KMS-11 (cell line): Measurements from ENCODE around the gene MMD.

Experiments
- H2AFZ ChIP-seq: fragments of 200-600 bp; sonication (generic); 2 replicates; pipeline ENCODE4 v1.6.1; 2016; ENCODE audit warnings: antibody characterized with exemption, mixed run types, low read depth
- H3K27ac ChIP-seq: fragments of 200-600 bp; sonication (generic); 2 replicates; pipeline ENCODE4 v1.6.1; 2016; ENCODE audit warnings: mild to moderate bottlenecking, mixed run types
- H3K27me3 ChIP-seq: fragments of 200-600 bp; sonication (generic); 2 replicates; pipeline ENCODE4 v1.6.1; 2017; ENCODE audit warnings: mild to moderate bottlenecking, low read depth, mixed run types, moderate library complexity; ENCODE audit not compliant: insufficient read depth
- H3K36me3 ChIP-seq: fragments of 200-600 bp; sonication (generic); 2 replicates; pipeline ENCODE4 v1.6.1; 2017; ENCODE audit warnings: mild to moderate bottlenecking, mixed run types; ENCODE audit not compliant: insufficient read depth
- H3K4me1 ChIP-seq: fragments of 200-600 bp; sonication (generic); 2 replicates; pipeline ENCODE4 v1.6.1; 2016; ENCODE audit warnings: mild to moderate bottlenecking, low read depth, mixed run types; ENCODE audit not compliant: poor library complexity, severe bottlenecking
- H3K4me2 ChIP-seq: fragments of 200-600 bp; sonication (generic); 2 replicates; pipeline ENCODE4 v1.7.0; 2016; ENCODE audit warnings: mild to moderate bottlenecking, mixed run types
- H3K4me3 ChIP-seq: fragments of 200-600 bp; sonication (generic); IDR thresholded peaks from 2 replicates; pipeline ENCODE4 v1.6.1; 2017; ENCODE audit warnings: low read depth, low read length, mixed read lengths; ENCODE audit not compliant: insufficient read depth
- H3K79me2 ChIP-seq: fragments of 200-600 bp; sonication (generic); 2 replicates; pipeline ENCODE4 v1.6.1; 2016; ENCODE audit warnings: low read depth, mixed run types; ENCODE audit not compliant: insufficient read depth
- H3K9ac ChIP-seq: fragments of 200-600 bp; sonication (generic); 2 replicates; pipeline ENCODE4 v1.6.1; 2016; ENCODE audit warnings: mild to moderate bottlenecking, mixed run types
- H4K20me1 ChIP-seq: fragments of 200-600 bp; sonication (generic); 2 replicates; pipeline ENCODE4 v1.6.1; 2016; ENCODE audit warnings: mild to moderate bottlenecking, mixed run types; ENCODE audit not compliant: insufficient read depth
- TF ChIP-seq, protein P1 (sequence below): fragments of 200-600 bp; sonication (generic); conservative IDR thresholded peaks from 2 replicates; pipeline ENCODE4 v1.6.1; 2017; ENCODE audit warnings: low read depth, mild to moderate bottlenecking, antibody characterized with exemption, low read length, moderate library complexity, mixed read lengths

MMD gene

DNA sequence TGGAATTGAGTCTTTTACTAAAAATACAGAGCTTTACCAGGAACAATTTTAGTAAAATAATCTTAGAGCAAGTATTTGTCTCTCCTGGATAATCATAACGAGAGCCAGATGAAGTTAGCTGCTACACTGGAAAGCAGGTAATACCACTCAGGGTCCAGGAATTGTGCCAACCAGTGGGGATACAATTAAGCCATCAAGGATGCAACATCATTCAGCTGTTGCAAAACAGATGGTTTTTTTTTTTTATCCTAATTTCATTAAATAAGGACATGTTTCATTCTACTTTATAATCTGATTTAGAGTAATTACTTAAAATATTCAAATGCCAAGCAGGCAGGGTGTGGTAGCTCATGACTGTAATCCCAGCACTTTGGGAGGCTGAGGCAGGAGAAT is 10.2 kb downstream of the MMD start:
- TF ChIP-seq, protein P1, sequence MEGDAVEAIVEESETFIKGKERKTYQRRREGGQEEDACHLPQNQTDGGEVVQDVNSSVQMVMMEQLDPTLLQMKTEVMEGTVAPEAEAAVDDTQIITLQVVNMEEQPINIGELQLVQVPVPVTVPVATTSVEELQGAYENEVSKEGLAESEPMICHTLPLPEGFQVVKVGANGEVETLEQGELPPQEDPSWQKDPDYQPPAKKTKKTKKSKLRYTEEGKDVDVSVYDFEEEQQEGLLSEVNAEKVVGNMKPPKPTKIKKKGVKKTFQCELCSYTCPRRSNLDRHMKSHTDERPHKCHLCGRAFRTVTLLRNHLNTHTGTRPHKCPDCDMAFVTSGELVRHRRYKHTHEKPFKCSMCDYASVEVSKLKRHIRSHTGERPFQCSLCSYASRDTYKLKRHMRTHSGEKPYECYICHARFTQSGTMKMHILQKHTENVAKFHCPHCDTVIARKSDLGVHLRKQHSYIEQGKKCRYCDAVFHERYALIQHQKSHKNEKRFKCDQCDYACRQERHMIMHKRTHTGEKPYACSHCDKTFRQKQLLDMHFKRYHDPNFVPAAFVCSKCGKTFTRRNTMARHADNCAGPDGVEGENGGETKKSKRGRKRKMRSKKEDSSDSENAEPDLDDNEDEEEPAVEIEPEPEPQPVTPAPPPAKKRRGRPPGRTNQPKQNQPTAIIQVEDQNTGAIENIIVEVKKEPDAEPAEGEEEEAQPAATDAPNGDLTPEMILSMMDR, result no peak
- H3K36me3 ChIP-seq, result peaks cover 3% of the 10 kb centered on the region; the same call in 1 of the 2 replicates
- H3K27me3 ChIP-seq, result no peaks in the 10 kb centered on the region
- H2AFZ ChIP-seq, result no peak overlapping the region
- no peak overlapping the region for H3K4me2 ChIP-seq
- no peak overlapping the region for H3K4me3 ChIP-seq
- H3K79me2 ChIP-seq, result no peaks in the 10 kb centered on the region
- H4K20me1 ChIP-seq, result no peaks in the 10 kb centered on the region
- no peak overlapping the region for H3K27ac ChIP-seq
- no peak overlapping the region for H3K9ac ChIP-seq
- peaks cover 7% of the 10 kb centered on the region for H3K4me1 ChIP-seq

DNA sequence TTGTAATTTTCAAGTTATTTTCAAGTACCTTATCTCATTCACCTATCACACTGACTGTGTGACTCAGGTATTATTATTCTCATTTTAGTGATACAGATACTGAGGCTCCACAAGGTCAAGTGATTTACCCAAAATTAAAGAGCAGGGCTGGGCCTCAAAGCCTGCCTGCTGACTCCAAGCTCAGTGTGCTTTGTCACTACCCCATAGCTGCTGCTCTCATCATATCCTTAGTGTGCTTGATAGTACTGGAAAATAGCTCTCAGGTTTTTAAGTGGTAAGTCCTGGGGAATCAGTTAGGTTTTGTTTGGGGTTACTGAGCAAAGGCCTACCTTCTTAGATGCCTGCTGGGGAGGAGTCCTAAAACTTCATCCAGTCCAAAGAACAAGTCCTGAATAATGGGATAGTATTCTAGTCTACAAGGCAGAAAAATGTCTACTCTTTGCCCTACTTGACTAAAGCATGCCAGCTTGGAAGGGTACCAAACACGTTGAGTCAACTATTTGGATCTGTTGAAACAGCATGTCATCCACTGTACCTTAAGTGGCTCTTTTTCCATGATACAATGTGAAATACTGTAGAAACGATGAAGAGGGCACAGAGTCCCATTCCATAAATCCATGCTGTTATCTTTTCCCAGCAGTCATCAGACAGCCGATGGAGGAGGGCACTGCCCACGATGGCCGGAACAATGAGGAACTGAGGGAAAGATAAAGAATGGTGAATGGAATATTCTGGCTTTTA is 10.7 kb downstream of the MMD start:
- Histone ChIP-seq H3K36me3 (peaks cover 4% of the 10 kb centered on the region; the same call in 1 of the 2 replicates), H3K9ac (no peak overlapping the region), H3K27me3 (no peaks in the 10 kb centered on the region), H3K79me2 (no peaks in the 10 kb centered on the region), H3K4me2 (no peak overlapping the region), H3K4me3 (no peak overlapping the region), H3K4me1 (peaks cover 2% of the 10 kb centered on the region), H4K20me1 (no peaks in the 10 kb centered on the region), H3K27ac (no peak overlapping the region), H2AFZ (no peak overlapping the region)
- TF ChIP-seq, protein P1, result no peak

DNA sequence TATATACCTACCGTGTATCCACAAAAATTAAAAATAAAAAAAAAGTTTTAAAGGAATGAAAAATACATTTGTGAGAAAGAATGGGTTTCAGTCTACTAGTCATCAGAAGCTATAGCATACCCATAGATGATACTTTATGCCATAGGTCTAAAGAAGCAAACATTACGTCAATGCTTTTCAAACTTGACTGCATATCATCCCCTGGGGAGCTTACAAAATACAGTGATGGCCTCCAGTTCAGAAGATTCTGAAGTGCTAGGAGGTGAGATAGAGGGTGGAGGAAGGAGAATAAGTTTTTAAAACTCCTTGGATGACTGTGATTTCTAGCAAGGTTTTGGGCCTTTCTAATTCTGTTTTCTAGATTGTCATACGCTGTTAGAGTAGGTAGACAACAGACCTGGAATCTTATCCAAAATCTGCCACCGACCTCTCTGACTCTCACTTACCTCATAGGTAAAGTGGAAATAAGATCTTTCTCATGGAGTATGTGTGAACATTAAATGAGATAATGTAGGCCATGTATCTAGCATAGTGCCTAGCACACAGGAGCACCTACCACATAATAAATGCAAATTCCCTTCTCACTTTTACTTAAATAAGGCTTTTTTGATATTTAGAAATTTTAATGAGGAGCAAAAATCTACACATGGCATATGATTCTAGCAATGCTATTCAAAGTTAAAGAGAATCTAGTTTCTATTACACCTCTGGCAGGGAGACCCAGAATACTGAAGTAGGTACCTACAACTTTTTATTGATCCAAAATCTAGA is 12.4 kb downstream of the MMD start:
- TF ChIP-seq, protein P1, result no peak
- no peaks in the 10 kb centered on the region for H3K27me3 ChIP-seq
- no peak overlapping the region for H3K27ac ChIP-seq
- no peak overlapping the region for H2AFZ ChIP-seq
- H3K9ac ChIP-seq, result no peak overlapping the region
- H4K20me1 ChIP-seq, result no peaks in the 10 kb centered on the region
- H3K4me2 ChIP-seq, result no peak overlapping the region
- no peak overlapping the region for H3K4me3 ChIP-seq
- no peaks in the 10 kb centered on the region for H3K79me2 ChIP-seq
- no peaks in the 10 kb centered on the region for H3K4me1 ChIP-seq
- H3K36me3 ChIP-seq, result peaks cover 6% of the 10 kb centered on the region; the same call in 1 of the 2 replicates

DNA sequence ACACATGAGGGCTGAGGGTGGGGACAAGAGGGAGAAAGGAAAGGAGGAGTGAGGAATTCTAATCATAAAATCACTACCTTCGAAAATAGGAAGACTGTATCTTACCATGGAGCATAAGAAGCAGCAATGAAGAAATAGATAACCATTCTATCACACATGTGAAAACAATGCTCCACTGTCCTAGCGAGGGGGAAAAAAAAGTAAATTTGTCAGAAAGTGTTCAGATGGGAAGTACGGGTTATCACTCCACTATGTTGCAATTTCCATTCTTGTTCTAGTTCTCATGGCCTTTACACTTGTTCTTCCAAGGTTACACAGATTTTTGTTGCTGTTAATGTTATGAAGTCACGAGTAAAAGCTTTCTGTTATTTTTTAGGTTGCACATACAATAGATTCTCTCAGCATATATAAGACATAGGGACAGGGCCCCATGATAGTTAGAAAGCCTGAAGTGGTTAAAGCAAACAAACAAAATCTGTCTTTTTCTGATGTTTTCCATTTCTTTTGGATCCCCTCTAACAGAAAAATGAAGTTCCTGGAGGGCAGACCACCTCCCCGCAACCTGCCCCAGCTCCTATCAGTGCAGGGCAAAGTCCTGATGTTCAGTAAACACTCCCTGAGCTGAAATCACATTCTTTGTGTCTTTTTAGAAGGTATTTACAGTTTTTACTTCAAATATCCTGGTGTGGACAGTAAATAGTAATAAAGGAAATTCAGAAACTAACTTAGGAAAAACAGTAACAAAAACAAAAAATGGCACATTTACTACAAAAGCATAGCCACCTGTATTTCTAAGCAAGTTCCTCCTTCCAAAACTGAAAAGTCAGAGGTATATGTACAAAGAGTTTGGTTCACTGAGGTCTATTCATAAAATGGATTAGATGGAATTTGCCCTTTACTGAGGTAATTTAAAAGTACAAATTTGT is 13.7 kb downstream of the MMD start:
- no peaks in the 10 kb centered on the region for H3K4me1 ChIP-seq
- H2AFZ ChIP-seq, result no peak overlapping the region
- no peak overlapping the region for H3K27ac ChIP-seq
- H3K36me3 ChIP-seq, result peaks cover 6% of the 10 kb centered on the region; the same call in 1 of the 2 replicates
- TF ChIP-seq, protein P1, result no peak
- H3K79me2 ChIP-seq, result no peaks in the 10 kb centered on the region
- H3K9ac ChIP-seq, result no peak overlapping the region
- no peaks in the 10 kb centered on the region for H4K20me1 ChIP-seq
- no peak overlapping the region for H3K4me2 ChIP-seq
- no peaks in the 10 kb centered on the region for H3K27me3 ChIP-seq
- H3K4me3 ChIP-seq, result no peak overlapping the region
